GM19035 (cell line): Measurements from ENCODE around the gene BMP10.

Experiments used
- ATAC-seq: cut with Tn5 transposase; IDR thresholded peaks from one replicate; pipeline ENCODE4 v1.9.1; 2021; ENCODE audit not compliant: unreplicated experiment

Gene BMP10

GRCh38 chr2:68854476-68854875, 16.7 kb downstream of the BMP10 start:
- no peak for ATAC-seq

GRCh38 chr2:68853915-68854314, 17.3 kb downstream of the BMP10 start:
- no peak for ATAC-seq

- ATAC-seq = no peak
Observed at GRCh38 chr2:68853035-68853434, 18.2 kb downstream of the BMP10 start.

DNA sequence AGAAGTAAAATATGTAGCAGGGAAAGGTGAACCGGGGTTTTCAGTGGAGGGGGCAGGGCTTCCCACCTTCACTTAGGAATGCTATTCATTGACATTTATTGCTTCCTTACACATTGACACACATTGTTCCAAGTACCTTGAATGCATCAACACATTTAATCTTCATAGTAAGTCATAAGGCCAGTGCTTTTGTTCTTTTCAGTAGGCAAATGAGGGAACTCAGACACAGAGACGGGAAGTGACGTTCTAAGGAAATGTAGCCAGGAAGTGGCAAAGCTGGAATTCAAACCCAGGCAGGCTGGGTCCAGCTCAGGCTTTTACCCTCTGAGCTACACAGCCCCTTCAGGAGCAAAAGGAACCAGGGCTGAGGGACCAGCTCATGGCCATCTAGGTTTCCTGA, 20.7 kb downstream of the BMP10 start:
- ATAC-seq = no peak

- no peak for ATAC-seq
Observed at GRCh38 chr2:68849579-68850030, 21.6 kb downstream of the BMP10 start.

DNA sequence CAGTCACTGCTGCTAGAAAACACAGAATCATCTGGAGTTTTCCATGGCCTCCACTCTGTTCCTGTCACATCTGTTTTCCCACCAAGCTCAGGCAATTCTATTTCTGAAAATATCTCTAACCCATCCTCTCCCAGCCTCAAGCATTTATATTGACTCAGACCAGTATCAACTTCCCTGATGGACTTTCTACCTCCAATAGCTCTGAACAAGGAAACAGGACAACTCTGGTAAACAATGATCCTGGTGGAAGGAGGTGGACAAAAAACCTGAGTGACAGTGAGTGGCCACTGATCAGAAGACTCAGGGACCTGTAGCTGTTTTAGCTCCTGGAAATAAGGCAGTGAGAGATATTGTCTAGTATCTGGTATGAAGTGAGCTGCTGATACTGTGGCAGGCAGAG, 23.4 kb downstream of the BMP10 start:
- ATAC-seq = no peak

GRCh38 chr2:68846091-68846490, 25.1 kb downstream of the BMP10 start:
- ATAC-seq = no peak

GRCh38 chr2:68845043-68845442, 26.2 kb downstream of the BMP10 start:
- ATAC-seq = no peak

- no peak for ATAC-seq
Observed at GRCh38 chr2:68839260-68839833, 31.9 kb downstream of the BMP10 start.

- ATAC-seq = no peak
Observed at GRCh38 chr2:68838641-68839040, 32.6 kb downstream of the BMP10 start.

DNA sequence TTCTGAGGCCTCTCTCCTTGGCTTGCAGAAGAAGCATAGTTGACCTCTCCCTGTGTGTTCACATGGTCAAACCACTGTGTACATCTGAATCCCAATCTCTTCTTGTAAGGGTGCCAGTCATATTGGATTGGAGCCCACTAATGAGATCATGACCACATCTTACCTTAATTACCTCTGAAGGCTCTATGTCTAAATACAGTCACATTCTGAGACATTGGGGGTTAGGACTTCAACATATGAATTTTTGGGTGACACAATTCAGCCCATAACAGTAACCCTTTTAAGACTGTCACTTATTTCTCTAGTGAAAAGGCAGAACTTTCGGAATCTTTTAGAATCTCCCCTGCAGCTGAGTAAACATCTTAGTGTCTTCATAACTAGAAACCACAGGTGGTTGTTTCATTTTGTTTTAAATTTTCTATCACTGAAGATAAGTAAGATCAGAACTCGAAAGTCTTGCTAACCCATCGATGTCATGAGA, 33.3 kb downstream of the BMP10 start:
- ATAC-seq = peak; percentile 59

DNA sequence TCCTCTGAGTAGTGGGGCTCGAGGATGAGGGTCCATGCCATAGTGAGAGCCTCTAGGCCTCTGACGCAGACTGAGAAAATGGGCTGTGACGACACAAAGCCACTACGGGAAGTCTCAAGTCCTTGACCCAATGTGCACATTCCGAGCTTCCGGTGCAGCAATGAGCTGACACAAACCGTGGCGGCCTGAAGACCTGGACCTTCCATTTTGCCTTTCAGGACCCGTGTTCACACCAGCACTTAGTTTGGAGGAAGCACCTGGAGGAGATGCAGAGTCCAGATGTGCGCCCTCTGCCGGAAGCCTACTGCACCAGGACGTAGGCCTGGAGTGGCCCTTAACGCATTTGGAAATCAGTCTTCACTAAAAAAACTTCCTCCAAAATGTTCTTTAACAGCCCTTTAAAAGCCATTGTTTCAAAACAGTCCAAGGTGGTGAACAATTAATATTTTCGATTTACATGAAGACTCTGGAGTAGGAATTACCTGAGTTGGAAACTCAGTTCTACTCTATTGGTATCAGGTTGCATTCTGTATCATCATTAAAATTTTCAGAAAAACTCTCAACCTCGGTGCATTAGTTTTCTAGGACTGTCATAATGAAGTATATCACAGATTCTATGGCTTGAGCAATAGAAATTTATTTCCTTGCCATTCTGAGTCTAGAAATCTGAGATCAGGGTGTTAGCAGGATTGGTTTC, 33.9 kb downstream of the BMP10 start:
- no peak for ATAC-seq

- ATAC-seq = no peak
Observed at GRCh38 chr2:68835621-68836020, 35.6 kb downstream of the BMP10 start.

GRCh38 chr2:68834737-68835376, 36.3 kb downstream of the BMP10 start:
- ATAC-seq = no peak

- ATAC-seq = no peak
Observed at GRCh38 chr2:68833162-68833561, 38.0 kb downstream of the BMP10 start.

GRCh38 chr2:68832233-68832869, 38.8 kb downstream of the BMP10 start:
- peak; percentile 66 for ATAC-seq

DNA sequence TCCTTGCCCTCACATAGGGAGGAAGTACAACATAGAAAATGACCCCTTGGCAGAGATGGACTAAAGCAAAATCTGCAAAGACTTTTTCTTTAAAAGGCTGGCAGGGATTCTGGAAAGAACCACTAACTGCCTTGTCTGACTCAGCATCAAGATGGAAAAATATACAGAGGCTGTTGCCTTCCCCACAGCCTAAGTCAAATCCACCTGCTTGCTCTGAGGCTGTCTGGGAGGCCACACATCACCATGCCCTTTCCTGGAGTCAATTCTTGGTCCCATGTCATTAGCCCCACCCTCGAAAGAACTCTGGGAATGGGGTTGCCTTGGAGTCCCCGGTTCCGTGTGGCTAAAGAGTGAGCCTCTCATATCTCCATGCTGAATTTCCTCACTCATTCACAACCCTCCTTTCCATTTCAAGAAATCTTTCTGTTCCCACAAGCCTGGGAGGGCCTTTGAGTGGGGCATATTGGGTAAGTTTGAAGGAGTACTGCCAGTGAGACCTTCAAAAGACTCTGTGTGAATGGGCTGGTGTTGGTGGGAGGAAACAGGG, 39.4 kb downstream of the BMP10 start:
- ATAC-seq = no peak

GRCh38 chr2:68829749-68830148, 41.4 kb downstream of the BMP10 start:
- no peak for ATAC-seq

GRCh38 chr2:68828887-68829708, 42.1 kb downstream of the BMP10 start:
- no peak for ATAC-seq

DNA sequence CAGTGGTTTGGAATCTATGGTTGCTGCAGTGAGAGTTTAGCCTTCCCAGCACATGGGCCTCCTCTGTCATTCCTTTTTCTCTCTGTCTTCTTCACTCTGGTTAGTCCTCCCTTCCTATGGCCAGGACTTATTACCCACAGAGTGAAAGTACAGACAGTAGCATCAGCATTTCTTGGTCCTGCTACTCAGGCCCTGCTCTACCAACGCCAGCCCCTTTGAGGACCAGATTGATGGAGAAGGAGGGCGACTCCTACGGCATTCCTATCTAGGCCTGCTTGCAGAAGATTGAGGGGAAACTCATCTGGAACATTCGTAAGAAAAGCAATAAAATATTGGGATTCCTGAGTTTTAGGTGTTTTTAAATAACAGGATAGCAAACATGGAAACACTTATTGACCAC, 43.5 kb downstream of the BMP10 start:
- ATAC-seq = no peak

- no peak for ATAC-seq
Observed at GRCh38 chr2:68825866-68826265, 45.3 kb downstream of the BMP10 start.
